IPS-NIHi7 (cell line): ENCODE measurements around the gene ANKRD39.
"Not testable (repeated sequence)": the region's sequence is repeated elsewhere in the genome, so short reads cannot be mapped to it uniquely, and the experiment has no call there.

Experiments used
- DNase-seq: peaks from one replicate; pipeline ENCODE4 v3.0.0; 2012; ENCODE audit warnings: mixed read lengths; ENCODE audit errors: extremely low spot score

Gene ANKRD39

DNA sequence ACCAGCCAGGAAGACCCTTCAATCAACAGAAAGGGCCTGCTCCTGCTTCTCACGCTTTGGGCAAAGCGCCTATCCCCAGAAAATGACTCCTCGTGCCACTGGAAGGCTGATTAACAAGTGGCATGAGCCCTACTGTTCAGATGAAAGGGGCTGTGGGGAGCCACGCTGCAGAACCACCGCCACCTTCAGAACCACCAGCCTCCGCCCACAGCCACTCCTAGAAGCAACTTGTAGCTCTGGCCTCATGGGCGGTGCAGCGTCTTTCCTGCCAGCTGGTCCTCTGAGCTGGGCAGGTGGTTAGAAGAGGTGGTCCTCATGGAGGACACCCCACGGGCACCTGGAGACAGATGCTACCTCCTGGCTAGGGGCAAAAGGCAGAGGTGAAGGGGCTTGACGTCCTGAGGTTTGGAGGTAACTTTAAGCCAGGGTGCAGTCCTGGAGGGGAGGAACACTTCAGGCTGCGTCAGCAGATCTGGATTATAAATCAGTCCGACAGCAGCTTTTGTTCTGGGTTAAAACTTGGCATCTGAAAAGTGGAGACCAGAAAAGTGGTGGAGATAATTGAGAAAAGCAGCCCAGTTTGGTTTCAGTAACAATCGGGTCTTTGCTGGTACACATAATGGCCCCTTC, 12.9 kb upstream of the ANKRD39 start:
- no peak for DNase-seq

DNA sequence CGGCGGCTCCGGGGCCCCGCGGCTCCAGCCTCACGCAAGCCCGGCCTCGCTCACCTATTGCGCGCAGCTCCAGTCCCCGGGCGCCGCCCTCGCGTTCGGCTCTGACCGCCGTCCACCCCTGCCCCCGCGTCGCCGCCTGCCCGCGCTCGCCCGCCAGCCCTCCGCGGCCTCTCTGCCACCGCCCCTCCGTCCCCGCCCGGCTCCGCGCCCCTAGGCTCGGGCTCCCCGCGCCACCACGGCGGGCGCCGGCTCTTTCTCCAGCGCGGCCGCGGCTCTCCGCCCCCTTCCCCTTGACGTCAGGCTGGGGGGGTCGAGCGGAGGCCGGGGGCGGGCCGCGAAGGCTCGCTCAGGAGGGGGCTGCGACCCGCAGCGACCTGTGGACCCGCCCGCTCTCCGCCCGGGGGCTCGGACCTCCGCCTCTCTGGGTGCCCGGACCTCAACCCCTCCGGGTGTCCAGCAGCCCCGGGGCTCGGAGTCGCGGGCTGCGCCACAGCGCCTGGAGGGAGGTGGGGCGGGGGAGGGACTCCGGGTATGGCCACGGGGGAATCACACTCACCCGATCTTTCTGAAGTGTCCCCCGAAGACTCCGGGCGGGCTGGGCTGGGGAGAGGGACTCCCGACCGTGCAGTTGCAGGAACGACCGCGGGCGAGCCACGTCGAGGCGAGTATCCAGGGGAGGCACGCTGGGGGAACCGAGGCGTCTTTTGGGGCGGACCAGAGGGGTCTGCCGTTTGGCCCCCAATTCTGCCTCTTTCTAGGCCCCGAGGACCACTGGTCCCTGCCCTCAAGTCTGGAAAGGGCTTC, 12.2 kb upstream of the ANKRD39 start, which contains the start of gene SEMA4C:
Gene SEMA4C (minus strand): TSS at position 259 of the 804 bp plus-strand sequence. CDS start 2,194 bp downstream, outside the sequence.
- DNase-seq: peak; percentile 51

DNA sequence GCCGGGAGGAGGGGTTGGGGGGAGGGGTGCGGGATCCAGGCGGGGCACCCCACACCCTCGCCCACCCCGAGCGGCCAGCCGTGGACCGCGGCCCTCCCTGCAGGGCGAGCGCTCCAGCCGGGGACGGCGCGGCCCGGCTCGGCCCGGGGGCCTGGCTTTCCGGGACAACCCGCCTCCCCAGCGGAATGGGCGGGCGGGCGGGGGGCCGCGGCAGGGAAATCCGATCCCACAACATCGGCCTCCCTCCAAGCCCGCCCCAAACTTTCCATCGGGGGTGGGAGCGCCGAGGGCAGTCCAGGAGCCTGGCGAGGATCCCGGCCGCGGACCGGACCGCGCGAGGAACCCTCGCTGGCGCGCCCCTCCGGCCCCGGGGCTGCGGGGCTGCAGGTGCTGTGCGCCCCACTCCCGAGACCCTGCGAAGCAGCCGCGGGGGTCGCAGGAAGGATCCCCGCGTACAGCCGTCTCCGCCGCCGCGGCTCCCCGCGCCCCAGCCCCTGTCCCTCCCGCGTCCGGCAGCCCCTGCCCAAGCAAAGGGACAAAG, 11.5 kb upstream of the ANKRD39 start:
- peak; percentile 69 for DNase-seq

DNA sequence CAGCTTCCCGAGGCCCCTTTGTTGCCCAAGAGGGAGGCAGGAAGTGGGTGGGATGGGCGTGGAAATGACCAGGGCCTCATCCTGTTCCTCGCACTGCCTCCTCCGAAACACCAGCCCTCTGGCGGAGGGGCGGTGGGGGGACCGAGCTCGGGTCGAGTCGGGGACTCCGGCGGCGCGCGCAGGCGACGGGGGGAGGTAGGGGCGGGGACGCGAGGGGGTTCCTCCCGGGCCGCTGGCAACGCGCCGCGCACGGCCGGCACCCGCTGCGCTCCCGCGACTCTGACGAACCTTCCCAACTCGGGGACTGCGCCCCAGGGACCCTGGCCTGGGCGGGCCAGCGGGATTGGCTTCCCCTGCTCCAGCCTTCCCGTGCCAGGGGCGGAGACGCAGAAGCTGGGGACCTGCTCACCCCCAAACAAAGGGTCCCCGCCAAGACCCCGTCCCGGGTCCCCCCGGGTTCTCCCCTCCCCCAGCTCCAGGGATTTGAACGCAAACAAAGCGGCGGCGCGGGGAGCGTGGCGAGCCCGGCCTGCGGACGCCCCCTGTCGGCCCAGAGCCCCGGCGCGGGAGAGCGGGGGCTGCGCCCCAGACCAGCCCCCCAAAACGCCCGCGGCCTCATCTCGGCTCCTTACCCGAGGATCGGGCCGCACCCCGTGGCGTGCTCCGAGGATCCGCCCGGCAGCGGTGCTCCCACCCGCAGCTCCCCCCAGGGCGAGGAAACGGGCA, 10.9 kb upstream of the ANKRD39 start:
- DNase-seq: peak; percentile 81

DNA sequence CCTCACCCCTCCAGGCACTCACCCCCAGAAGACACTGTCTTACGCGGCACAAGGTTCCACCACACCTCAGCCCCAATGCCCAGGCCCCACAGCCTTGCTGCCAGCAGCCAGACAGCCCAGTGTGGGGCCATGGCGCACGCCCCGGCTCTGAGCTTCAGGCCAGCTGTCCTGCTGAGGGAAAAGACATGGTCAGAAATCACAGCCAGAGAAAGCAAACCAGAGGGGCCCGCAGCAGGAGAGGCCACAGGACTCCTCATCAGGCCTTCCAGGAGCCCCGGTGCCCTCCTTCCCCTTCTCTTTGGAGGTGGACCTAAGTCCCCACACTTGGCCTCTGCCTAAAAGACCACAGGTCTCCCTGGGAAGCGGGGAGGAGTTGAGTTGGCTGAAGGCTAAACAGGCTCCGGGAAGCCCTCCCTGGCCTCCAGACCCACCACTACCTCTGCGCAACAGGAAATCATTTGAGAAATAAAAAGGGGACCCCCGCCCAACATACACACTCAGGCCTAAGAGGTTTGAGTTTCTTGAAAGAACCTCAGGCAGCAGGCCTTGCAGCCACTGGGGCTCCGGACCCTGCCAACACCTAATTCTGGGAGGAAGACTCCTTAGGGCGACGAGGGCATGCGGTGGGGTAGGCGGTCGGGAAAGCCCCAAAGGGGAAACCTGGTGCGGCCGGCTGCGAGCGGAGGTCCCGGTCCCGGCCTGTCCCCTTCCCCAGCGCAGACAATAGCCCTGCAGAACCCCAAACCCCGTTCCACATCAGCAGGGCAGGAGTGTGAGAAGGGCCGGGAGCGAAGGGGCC, 10.1 kb upstream of the ANKRD39 start:
- DNase-seq: no peak

DNA sequence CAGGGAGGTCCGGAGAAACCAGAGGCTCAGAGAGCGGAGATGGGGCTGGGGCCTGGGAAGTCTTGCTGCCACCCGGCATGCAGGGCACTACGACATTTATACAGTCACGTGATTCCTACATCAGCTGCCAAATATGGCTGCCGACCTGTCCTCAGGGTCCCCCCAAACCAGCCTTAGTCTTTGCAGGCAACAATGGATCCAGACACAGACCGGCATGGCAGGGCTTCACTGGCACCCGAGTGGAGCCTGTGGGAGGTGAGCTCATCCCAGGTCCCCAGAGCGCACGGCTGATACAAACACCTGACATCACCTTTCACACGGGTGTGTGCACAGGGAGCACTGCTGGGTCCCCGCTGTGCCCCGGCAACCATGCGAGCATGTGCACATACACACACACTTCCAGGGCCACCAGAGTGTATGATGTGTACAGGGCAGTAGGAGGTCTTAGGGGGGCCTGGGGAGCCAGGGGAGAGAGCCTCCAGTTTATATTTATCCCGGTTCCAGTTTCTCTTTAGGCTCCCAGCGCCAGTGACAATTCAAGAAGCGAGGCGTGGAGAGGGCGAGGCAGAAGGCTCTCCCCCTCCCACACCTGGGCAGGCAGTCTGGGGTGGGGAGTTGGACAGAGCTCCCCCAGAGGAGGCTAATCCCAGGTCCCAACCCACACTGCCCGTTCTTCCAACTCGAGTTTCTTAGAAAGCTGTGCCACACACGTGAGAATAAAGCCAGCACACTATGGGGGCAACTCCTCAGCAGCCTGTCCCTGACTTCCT, 9.4 kb upstream of the ANKRD39 start:
- DNase-seq: no peak

DNA sequence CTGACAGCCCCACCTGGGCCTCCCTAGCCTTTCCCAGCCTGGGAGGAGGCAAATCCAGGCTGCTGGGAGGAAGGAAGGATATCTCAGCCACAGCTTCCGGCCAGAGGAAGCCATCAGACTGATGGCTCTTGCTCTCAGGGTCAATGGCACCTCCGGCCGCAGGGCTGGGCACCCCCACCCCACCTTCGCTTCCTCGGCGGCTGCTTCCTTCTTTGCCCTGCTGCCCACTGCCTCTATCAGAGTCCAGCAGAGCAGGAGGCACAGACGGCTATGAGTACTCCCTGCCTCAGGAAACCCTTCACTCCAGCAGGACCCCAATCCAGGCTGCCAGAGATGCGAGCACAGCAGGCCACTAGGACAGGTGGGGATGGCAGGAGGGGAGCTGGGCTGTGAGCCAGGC, 8.8 kb upstream of the ANKRD39 start:
- DNase-seq: no peak

DNA sequence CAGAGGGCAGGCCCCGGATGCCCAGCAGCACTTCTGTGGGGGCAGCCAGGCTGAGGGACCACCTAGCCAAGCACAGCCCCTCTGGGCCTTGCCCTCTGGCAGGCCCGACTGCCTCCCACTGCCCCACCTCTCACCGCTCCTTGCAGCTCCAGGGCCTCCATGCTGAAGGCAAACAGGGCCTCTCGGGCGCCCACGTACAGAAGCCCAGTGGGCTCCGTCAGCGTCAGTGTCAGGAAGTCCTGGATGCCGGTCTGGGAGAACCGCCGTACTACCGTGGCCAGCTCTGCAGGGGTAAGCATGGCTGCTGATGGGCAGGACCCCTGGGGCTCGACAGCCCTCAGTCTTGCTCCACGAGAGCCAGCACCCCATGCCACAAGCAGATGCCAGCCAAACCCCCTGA, 8.3 kb upstream of the ANKRD39 start:
- DNase-seq: no peak

DNA sequence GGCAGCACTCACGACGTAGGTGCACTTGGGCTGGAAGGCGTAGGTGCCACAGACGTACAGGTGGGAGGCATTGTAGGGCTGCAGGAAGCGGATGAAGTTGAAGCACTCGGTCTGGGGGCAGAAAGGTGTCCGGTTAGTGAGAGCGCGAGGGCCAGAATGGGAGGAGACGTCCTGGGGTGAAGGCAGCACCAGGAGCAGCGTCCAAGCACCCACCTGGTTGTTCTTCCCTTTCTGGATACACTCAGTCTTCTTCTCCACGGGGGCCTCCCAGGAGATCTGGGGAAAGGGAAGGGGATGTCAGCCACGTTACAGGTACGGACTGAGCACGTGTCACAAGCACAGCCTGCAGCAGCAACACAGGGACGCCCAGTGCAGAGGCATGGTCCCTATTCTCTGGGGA, 7.8 kb upstream of the ANKRD39 start:
- no peak for DNase-seq

DNA sequence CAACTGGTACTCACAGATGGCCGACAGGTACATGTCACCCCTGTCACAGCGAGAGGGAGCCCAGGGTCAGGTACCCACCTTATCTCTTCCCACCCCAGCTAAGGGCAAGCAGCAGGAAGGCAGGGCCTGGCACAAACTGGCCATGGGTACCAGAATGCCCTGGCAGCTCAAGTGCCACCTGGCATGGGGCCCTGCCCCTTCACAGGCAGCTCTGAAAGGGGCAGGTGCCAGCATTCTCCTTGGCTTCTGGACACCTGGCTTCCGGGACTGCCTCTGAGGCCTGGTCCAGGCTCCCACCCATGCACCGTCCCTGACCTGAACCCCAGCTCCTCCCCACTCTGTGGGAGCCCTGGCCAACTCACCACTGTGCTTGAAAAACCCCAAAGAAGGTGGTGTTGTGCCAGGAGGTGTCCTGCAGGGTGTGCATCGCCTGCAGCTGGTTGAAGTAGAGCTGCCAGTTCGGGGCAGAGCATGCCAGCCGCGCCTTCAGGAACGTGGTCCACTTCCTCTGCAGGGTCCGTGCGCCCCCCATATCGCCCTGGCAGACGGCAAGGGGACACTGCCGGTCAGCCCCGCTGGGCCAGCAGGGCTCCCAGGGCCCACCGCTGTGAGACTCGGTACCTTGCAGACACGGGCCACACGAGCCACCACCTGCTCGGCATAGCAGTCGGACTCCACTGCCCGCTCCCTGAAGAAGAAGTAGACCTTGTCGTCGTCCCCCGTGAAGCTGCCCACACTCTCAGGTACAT, 6.7 kb upstream of the ANKRD39 start:
- DNase-seq: no peak

DNA sequence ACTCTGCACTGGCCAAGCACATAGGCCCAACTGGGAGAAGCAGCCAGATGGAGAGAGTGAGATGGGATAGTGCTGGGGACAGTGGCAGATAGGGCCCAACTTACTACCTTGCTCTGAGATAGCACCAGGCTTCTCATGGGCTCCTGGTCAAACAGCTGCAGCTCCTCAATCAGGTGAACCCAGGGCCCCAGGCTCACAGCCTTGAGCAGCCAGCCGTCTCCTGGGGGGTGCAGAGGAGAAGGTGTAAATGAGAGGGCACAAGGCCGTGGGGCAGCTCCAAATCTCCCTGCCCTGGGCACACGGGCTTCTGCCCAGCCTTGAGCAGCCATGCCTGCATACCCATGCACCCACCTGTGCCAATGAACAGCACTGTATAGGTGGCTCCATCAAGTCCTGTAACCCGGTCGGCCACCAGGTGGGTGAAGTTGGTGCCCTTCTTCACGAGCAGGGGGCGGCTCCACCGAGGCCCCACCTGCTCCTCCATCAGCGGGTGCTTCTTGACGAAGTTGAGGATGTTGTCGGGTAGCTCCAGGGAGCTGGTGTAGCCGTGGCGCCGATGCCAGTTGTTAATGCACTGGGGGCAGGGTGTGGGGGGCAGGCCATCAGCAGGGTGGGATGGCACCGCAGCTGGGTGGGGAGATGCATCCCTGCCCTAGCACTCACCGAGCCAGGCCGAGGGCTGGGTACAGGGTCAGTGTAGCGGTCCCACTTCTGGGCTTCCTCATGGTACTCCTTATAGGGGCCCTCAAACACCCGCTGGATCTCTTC, 5.9 kb upstream of the ANKRD39 start:
- DNase-seq: no peak

DNA sequence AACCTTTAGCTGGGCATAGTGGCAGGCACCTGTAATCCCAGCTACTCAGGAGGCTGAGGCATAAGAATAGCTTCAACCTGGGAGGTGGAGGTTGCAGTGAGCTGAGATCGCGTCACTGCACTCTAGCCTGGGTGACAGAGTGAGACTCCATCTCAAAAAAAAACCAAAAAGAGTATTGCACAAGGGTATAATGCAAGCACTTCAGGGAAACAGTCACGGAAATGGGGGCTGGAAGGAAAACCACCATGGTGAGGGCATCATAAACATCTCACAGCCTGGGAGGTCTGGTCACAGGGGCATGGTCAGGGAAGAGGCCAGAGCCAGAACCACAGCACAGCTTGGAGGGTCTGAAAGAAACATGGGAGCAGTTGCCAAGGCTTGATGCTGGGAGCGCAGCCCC, 5.2 kb upstream of the ANKRD39 start:
- not testable (repeated sequence) for DNase-seq

DNA sequence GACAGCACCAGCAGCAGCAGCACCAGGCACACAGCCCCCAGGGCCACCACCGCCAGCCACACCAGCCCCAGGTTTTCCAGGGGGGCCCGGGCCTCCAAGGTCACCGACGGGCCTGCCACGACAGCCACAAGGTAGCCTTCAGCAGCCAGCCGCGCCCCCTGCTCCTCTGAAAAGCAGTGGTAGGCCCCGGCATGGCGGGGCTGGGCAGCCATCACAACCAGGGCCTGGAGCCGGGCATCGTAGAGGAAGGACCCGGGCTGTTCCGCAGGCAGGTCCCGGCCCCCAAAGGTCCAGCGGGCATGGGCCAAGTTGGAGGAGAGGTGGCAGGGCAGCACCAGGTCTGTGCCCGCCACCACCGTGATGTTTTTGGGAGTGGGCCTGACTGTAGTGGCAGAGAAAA, 3.3 kb upstream of the ANKRD39 start:
- no peak for DNase-seq

DNA sequence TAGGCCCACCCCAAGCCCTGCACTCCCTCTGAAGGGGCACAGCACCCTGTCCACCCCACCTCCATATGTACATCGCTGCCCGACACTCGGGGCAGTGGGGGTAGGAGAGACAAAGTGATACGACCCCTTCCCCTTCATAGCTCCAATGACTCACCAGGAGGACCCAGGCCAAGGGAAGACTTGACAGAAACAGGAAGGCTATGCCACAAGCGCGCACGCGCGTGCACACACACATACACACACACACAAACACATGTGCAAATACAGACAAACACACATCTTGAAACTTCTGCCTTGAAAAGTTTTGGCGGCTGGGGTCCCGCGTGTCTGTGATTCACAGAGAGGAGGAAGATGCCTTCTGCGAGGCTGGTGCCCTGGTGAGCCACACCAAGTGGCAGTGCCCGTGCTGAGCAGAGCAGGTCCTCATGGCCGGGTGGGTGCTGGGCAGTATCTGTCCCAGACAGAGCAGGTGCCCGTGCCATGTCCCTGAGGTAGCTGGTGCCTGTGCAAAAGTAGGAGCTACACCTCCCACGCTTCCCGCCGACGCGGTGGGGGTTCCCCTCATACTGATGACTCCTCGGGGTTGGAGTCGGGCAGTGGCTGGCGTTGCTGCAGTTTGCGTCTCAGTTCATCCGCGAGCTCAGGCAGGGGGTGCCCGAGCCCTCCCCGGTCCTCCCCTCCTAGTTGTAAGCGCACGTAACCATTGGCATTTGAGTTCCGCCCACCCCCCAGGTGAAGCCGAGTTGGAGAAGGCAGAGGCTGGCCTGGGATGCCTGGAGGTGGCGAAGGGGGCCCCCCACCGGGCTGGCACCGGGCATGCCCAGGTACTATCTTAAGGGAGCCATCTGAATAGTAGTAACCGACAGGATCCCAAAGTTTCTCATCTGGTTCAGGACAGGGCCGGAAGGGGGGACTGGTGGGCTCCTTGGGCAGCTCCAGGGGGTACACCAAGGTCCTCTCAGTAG, 2.5 kb upstream of the ANKRD39 start:
- no peak for DNase-seq

DNA sequence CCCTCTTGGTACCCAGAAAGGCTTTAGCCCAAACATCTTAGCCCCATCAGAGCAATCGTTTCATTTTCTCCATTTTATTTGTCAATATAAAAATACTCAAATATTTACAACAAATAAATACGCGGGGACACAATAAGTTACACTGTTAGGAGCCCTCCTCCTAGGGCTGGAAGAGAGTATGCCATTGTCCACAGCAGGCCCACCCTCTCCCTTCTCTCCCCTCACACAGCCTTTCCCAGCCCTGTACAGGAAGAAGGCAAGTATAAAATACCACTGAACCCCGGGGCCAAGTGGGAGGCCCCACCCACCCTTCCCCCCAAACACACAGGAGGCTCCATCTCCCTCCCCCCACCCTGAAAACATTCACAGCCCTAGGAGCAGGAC, 1.9 kb upstream of the ANKRD39 start:
- DNase-seq: no peak

DNA sequence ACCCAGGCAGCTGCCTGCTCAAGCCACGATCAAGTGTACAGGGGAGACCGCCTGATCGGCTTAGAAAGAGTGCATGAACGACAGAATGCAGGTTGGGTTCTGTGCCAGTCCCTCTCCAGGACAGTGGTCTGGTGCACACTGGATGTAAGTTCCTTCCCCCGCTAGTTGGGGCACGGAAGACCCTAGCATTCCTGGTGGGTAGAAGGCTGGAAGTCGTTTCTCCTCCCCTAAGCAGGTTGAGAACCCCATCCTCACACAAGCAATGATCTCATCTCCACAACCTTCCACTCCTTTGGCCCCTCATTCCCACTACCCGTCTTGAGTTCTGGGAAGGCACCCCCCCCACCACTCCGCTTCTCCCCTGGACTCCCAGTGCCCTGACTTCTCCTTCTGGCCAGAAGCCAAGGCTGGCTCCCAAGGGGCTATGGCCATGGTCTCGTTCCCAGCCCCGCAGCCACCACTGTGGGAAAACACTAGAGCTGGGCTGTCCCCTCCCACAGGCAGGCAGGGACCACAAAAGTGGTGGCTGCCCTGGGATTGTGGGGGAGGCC, 1.4 kb upstream of the ANKRD39 start:
- no peak for DNase-seq

DNA sequence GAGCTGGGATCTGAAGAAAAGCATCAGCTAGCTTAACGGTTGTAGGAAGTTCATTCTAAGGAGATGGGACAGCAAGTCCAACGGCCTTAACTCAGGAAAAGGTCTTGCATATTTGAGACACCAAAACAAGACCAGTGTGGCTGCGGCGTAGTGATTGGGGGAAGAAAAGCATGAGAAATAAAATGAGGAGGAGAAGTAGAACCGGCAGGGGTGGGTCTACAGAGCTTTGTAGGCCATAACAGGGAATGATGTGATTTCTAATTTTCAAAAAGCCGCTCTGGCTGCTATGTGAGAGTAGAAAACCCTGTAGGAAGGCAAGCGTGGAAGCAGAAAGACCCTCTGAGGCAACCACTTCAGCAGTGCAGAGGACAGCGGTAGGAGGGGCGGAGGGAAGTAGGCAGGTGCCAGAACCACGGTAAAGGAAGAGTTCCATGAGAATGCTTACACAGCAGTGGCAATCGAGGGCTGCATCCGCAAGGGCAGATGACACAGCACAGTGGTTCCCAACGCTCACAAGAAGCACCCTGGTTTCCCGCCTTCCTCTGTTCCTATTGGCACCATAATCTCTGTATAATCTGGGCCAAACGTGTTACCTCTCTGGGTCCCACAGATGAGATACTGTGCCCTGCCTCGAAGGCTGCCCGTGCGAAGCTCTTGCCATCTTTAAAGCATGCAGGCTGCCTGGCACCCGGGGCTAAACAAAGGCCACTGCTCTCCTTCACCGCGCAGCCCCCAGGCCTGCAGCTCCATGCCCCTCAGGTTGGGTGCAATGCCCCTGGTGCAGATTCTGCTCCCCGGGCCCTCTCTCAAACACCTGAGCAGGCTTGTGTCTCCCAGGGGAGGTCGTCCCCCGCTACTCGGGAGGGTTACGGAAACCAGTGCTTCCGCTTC, 795 bp downstream of the ANKRD39 start:
- peak; percentile 49 for DNase-seq
